GM12892 (cell line): Measurements from ENCODE around the gene TRNT1.

Experiments used
- DNase-seq: peaks from one replicate; pipeline ENCODE4 v3.0.0; 2011; ENCODE audit not compliant: insufficient read length
- FAIRE-seq: peaks from 2 replicates; lab custom pipeline; 2011; peaks lifted over from hg19 to GRCh38; lab: Jason Lieb, UNC
- POLR2A ChIP-seq: IDR thresholded peaks from 2 replicates; pipeline ENCODE4 v1.6.1; 2011; ENCODE audit warnings: low read depth, low read length, control low read depth
- POLR2AphosphoS5 ChIP-seq: IDR thresholded peaks from 2 replicates; pipeline ENCODE4 v1.6.1; 2011; ENCODE audit warnings: low read depth, low read length, control low read depth
- TAF1 ChIP-seq: IDR thresholded peaks from 2 replicates; pipeline ENCODE4 v1.6.1; 2011; ENCODE audit warnings: low read depth, mild to moderate bottlenecking, control low read depth, low read length, borderline replicate concordance

Gene TRNT1

GRCh38 chr3:3097958-3098357 lies 28.8 kb upstream of the TRNT1 start:
- peak; percentile 78 for FAIRE-seq
- TF ChIP-seq POLR2A: no peak
- TF ChIP-seq TAF1: no peak
- TF ChIP-seq POLR2AphosphoS5: no peak
- DNase-seq: no peak

GRCh38 chr3:3101660-3102458 lies 24.9 kb upstream of the TRNT1 start:
- FAIRE-seq (peak; percentile 85), DNase-seq (no peak)
- no peak for TF ChIP-seq TAF1
- no peak for TF ChIP-seq POLR2AphosphoS5
- no peak for TF ChIP-seq POLR2A

- TF ChIP-seq TAF1 (no peak), POLR2A (no peak), POLR2AphosphoS5 (no peak)
- FAIRE-seq: no peak
- no peak for DNase-seq
Observed at GRCh38 chr3:3102751-3103150, 24.0 kb upstream of the TRNT1 start.

- DNase-seq: no peak
- peak; percentile 40 for FAIRE-seq
- TF ChIP-seq POLR2AphosphoS5 (no peak), TAF1 (no peak), POLR2A (no peak)
Observed at GRCh38 chr3:3105246-3105645, 21.5 kb upstream of the TRNT1 start.

- no peak for TF ChIP-seq POLR2AphosphoS5
- no peak for TF ChIP-seq POLR2A
- no peak for DNase-seq
- FAIRE-seq: no peak
Observed at GRCh38 chr3:3105815-3106214, 20.9 kb upstream of the TRNT1 start.

- TF ChIP-seq TAF1 (no peak), POLR2AphosphoS5 (no peak), POLR2A (no peak)
- DNase-seq: no peak
- no peak for FAIRE-seq
Observed at GRCh38 chr3:3107181-3107580, 19.6 kb upstream of the TRNT1 start.

- DNase-seq (no peak), FAIRE-seq (no peak)
- TF ChIP-seq POLR2AphosphoS5: no peak
- no peak for TF ChIP-seq POLR2A
- no peak for TF ChIP-seq TAF1
Observed at GRCh38 chr3:3107858-3108257, 18.9 kb upstream of the TRNT1 start.

- no peak for TF ChIP-seq POLR2A
- no peak for TF ChIP-seq POLR2AphosphoS5
- no peak for TF ChIP-seq TAF1
- DNase-seq (no peak), FAIRE-seq (peak; percentile 60)
Observed at GRCh38 chr3:3109407-3110298, 17.1 kb upstream of the TRNT1 start.

GRCh38 chr3:3110299-3110630 lies 16.5 kb upstream of the TRNT1 start, which contains the start of gene IL5RA:
TSS of gene IL5RA (minus strand) at chr3:3110374. CDS start at chr3:3104984, 5,390 bp downstream.
- DNase-seq (no peak), FAIRE-seq (peak; percentile 86)
- no peak for TF ChIP-seq POLR2AphosphoS5

- TF ChIP-seq POLR2A (no peak), TAF1 (no peak), POLR2AphosphoS5 (no peak)
- FAIRE-seq: peak; percentile 84
- DNase-seq: no peak
Observed at GRCh38 chr3:3110749-3111361, 15.9 kb upstream of the TRNT1 start.

- DNase-seq: no peak
- FAIRE-seq: no peak
- TF ChIP-seq POLR2AphosphoS5 (no peak), POLR2A (no peak), TAF1 (no peak)
Observed at GRCh38 chr3:3113042-3113709, 13.6 kb upstream of the TRNT1 start.
